Activated CD4-positive, alpha-beta memory T cell treated with anti-CD3 and anti-CD28 coated beads for 36 hours (primary cell): ENCODE results near the gene IER3IP1. TPM values are rescaled to one million over a fixed set of nuclear protein-coding genes. Genes with fewer than 3 reads are reported as not detected.
A peak's percentile ranks its signal among the peaks of the same experiment; 100 is the strongest.
"Not testable (repeated sequence)": the region's sequence is repeated elsewhere in the genome, so short reads cannot be mapped to it uniquely, and the experiment has no call there.

Experiments
- CTCF ChIA-PET: fragments of 350-600 bp; sonication (Branson Sonifier 250); formaldehyde crosslinking; loops from one replicate; lab custom pipeline; 2021; ENCODE audit warnings: antibody characterized with exemption, inconsistent platforms; lab: Charles Lee
- POLR2A ChIA-PET: fragments of 350-600 bp; sonication (Branson Sonifier 250); formaldehyde crosslinking; loops from one replicate; lab custom pipeline; 2021; ENCODE audit warnings: antibody characterized with exemption; lab: Charles Lee
- DNase-seq: peaks from one replicate; pipeline ENCODE4 v3.0.0-alpha.2; 2020
- H3K27ac Mint-ChIP-seq: one replicate; pipeline ENCODE4 v1.8.0; 2021; ENCODE audit warnings: mixed read lengths
- H3K27me3 Mint-ChIP-seq: one replicate; pipeline ENCODE4 v1.8.0; 2021; ENCODE audit warnings: mixed read lengths
- H3K36me3 Mint-ChIP-seq: one replicate; pipeline ENCODE4 v1.8.0; 2021; ENCODE audit warnings: mixed read lengths
- H3K4me1 Mint-ChIP-seq: one replicate; pipeline ENCODE4 v1.8.0; 2021; ENCODE audit warnings: low read depth, mixed read lengths
- H3K4me3 Mint-ChIP-seq: one replicate; pipeline ENCODE4 v1.8.0; 2021; ENCODE audit warnings: mild to moderate bottlenecking, mixed read lengths
- H3K9me3 Mint-ChIP-seq: one replicate; pipeline ENCODE4 v1.8.0; 2021; ENCODE audit warnings: mixed read lengths
- intact Hi-C: fragments of 100-400 bp; cut with micrococcal nuclease; formaldehyde crosslinking; loops from one replicate; pipeline ENCODE4 v1.15.1; 2023
- total RNA-seq, 2 experiments: library from RNA; stranded (reverse); gene quantifications; one replicate each; pipeline ENCODE4 v1.2.3, GENCODE V29; 2021

The IER3IP1 gene, protein sequence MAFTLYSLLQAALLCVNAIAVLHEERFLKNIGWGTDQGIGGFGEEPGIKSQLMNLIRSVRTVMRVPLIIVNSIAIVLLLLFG
- total RNA-seq, result 10 to 100 TPM; 10.9 to 11.0 TPM

DNA sequence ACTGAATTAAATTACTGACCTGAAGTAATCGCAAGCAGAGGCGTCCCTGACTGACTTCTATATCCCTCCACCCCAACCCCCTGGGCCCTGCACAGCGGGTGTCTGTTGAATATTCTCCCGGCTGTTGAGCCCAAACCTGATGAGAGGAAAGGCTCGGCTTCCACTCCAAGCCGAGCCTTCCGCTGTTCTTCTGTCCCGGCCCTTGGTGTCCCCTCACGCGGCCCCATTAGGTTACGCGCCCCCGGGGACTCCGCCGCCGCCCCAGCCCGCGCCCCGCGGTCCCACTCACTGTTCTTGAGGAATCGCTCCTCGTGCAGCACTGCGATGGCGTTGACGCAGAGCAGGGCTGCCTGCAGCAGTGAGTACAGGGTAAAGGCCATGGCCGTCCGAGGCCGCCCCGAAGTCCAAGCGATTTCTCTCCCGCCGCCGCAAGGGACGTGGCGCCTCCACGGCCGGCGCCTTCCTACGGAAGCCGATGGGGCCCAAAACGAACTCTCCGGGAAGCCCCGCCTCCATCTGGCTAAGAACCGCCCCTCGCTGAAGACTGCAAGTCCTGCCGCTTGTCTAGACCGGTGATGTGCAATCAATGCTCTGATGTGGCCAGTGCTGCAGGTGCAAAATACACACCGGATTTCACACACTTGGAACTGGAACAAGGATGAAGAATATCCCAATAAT, at the start of gene IER3IP1:
TSS of gene IER3IP1 (minus strand) at position 467 of the 678 bp plus-strand sequence. CDS start at position 380, 87 bp downstream.
- Mint-ChIP-seq H3K4me1 (peaks cover 2% of the 10 kb centered on the region), H3K4me3 (no peak within 1 kb of the TSS), H3K36me3 (no peaks in the 10 kb centered on the region), H3K27me3 (no peaks in the 10 kb centered on the region), H3K9me3 (no peaks in the 10 kb centered on the region), H3K27ac (peak within 1 kb of the TSS; percentile 66)
- CTCF ChIA-PET, result no interaction called here
- DNase-seq, result peak; percentile 94
- POLR2A ChIA-PET, result no interaction called here
- intact Hi-C loops, result loop anchor here (1.0 to 10.0 kb wide), 3 partner anchors 26 to 261 kb away; partner anchors contain the start of genes HDHD2, KATNAL2 and PIAS2

DNA sequence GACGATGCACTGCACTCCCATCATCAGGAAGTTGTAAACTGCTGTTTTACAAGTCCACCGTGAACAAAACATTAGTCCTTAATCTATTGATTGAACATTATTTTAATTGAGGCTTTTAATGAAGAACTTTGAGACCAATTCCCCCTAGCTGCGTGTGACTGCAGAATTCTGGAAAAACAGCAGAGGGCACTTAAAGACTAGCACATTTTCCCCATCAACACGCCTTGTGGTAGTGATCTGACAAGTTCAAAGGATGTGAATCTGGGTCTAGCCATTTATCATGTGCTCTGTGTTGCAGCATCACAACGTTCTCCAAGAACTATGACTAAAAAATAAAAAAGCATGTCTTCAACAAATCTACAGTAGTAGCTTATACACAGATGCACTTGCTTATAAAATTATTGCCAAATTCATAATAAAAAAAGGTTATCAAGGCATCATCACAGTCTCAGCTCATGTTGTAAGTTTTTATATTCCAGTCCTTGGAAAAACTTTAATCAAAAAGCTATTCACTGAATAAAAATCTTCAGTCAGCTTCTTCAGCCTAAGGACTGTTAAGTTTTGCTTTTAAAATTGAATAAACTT, 39.5 kb upstream of the IER3IP1 start:
- H3K4me1 Mint-ChIP-seq, result no peaks in the 10 kb centered on the region
- intact Hi-C loops, result loop anchor here (1.0 kb wide), 1 partner anchor 534 kb away; no protein-coding TSS in a partner anchor
- H3K4me3 Mint-ChIP-seq, result no peak overlapping the region
- peak; percentile 26 for DNase-seq
- no peaks in the 10 kb centered on the region for H3K36me3 Mint-ChIP-seq
- H3K9me3 Mint-ChIP-seq, result no peaks in the 10 kb centered on the region
- peaks cover 27% of the 10 kb centered on the region for H3K27me3 Mint-ChIP-seq
- ChIA-PET CTCF (interaction anchor here (0.7 to 3.5 kb wide), 11 partner anchors 12 to 540 kb away, joined by 3 to 26 read pairs (median 4); no protein-coding TSS in a partner anchor), POLR2A (no interaction called here)
- no peak overlapping the region for H3K27ac Mint-ChIP-seq

DNA sequence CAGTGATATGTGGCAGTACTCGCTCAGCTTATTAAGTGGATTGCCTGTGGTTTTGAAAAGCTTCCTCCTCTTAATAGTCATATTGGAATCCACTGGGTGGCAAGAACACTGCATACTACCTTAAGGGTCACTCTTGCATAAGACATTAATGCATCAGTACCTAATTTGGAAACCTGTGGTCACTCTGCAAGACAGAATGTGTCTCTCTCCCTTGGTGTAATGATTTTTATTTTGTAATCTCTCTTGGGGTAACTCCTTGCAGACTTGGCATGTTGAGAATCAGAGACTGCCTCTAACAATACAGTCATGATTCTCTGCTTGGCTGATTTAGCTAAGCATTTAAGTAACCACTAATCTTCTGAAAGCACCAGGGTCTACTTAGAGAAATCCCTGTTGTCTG, 33.0 kb upstream of the IER3IP1 start:
- Mint-ChIP-seq H3K9me3 (no peaks in the 10 kb centered on the region), H3K27me3 (peaks cover 27% of the 10 kb centered on the region), H3K36me3 (no peaks in the 10 kb centered on the region), H3K4me1 (no peaks in the 10 kb centered on the region), H3K4me3 (no peak overlapping the region), H3K27ac (no peak overlapping the region)
- intact Hi-C loops, result no loop called here
- no peak for DNase-seq
- CTCF ChIA-PET, result no interaction called here
- POLR2A ChIA-PET, result interaction anchor here (0.5 to 0.6 kb wide), 2 partner anchors 26 to 829 kb away, joined by 3 read pairs; no protein-coding TSS in a partner anchor

DNA sequence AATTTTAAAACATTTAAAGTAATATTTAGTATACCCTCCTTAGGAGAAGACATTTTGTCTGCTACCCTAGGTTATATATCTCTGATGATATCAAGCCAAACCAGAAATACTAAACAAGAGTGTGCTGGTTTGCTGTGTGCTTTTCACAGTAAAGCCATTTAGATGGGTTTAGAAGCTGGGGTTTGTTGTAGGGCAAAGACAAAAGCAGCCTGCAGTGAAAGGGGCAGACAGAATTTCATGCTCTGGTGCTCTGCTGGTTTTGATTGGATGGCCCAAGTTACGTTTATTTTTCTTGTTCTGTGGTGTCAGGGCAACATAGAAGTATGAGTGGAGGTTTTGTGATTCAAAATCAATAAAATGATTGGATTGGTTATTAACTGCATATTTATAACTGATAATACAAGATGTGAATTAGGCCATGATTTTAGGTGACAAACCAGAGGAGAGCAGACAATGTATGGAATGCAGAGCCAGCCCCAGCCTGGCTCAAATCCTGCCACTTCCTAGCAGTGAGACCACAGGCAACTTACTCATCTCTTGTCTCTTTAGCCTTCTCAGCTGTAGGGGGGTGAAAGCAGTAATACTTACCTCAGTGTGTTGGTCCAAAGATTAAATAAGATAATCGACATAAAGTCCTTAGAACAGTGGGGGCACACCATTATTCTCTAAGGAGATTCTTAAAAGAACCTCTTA, 30.9 kb upstream of the IER3IP1 start:
- ChIA-PET POLR2A (no interaction called here), CTCF (no interaction called here)
- H3K27ac Mint-ChIP-seq, result no peak overlapping the region
- H3K4me3 Mint-ChIP-seq, result no peak overlapping the region
- no peaks in the 10 kb centered on the region for H3K36me3 Mint-ChIP-seq
- H3K27me3 Mint-ChIP-seq, result peaks cover 18% of the 10 kb centered on the region
- H3K4me1 Mint-ChIP-seq, result no peaks in the 10 kb centered on the region
- DNase-seq, result no peak
- H3K9me3 Mint-ChIP-seq, result no peaks in the 10 kb centered on the region
- intact Hi-C loops, result no loop called here

DNA sequence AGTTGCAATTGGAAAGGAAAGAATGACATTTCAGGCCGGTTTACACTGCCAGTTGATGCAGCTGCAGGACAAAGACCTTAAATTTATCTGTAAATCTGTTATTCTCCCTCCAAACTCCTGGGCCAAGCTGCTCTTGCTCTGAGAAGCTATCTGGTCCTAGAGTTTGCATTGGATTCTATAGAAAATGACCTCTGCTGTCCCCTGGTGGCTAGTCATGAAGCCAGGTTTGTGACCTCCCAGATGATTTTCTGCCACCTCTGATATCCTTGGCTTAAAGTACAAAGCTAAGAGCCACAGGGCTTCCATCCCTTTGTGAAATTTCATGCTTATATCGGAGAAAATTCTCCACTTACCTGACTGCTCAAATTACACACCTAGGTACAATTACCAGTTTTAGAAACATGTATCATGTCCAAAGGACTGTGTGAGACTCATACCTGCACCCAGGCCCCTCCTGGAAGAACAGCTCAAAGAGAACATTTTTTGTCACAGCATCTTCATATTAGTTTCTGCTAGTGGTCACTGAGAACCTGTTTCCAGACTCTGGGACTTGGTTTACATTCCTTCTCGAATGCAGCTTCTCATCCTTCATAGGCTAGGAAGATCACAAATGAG, 28.9 kb upstream of the IER3IP1 start:
- no peak overlapping the region for H3K27ac Mint-ChIP-seq
- ChIA-PET CTCF (interaction anchor here (0.6 to 4.4 kb wide), 20 partner anchors 10 to 544 kb away, joined by 3 to 86 read pairs (median 4); partner anchors contain the start of gene HDHD2), POLR2A (no interaction called here)
- H3K4me1 Mint-ChIP-seq, result no peaks in the 10 kb centered on the region
- H3K36me3 Mint-ChIP-seq, result no peaks in the 10 kb centered on the region
- peak; percentile 45 for DNase-seq
- H3K9me3 Mint-ChIP-seq, result no peaks in the 10 kb centered on the region
- H3K4me3 Mint-ChIP-seq, result no peak overlapping the region
- H3K27me3 Mint-ChIP-seq, result peaks cover 12% of the 10 kb centered on the region
- intact Hi-C loops, result loop anchor here (1.0 kb wide), 2 partner anchors 105 to 155 kb away; no protein-coding TSS in a partner anchor

DNA sequence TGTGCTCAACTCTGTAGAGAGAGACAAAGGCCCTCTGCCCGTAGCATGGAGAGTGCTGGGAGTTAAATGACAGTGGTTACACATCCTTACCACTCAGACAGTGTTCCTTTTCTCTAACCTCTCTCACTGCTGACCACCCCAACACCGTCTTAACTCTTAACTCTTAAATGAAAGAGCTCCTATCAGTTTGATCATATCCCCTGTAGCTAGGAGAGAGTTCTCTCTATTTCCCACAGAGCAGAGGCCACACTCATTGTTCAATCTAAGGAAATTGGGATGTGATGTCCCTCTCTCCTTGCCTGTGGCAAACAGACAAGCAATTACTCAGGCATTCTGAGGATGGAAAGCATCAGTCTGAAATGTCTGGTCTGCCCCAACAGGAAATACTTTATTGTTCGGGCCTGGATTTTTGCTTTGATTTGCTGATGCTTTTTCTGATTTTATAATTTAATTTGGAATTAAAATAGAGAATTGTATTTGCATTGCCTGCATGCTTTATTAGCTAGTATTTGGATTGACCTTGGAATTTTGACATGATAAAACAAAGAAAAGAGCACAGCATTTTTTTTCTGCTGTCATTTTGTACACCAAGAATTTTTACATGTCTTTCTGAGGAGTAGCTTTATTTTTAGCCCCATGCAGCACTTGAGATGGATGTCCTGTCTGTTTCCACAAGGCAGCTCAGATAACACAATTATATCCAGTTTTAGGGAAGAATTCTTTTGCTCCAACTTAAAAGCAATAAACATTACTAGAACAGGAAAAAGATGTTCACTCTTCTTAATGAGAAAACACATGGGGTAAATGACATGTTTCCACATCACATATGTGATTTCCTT, 27.7 kb upstream of the IER3IP1 start:
- Mint-ChIP-seq H3K27me3 (peaks cover under 1% of the 10 kb centered on the region), H3K9me3 (no peaks in the 10 kb centered on the region), H3K4me1 (no peaks in the 10 kb centered on the region), H3K4me3 (no peak overlapping the region), H3K36me3 (no peaks in the 10 kb centered on the region), H3K27ac (no peak overlapping the region)
- no peak for DNase-seq
- ChIA-PET CTCF (interaction anchor here (0.6 to 4.4 kb wide), 16 partner anchors 10 to 545 kb away, joined by 3 to 86 read pairs (median 4); no protein-coding TSS in a partner anchor), POLR2A (interaction anchor here (0.6 kb wide), 1 partner anchor 47 kb away, joined by 3 read pairs; no protein-coding TSS in a partner anchor)
- intact Hi-C loops, result no loop called here

DNA sequence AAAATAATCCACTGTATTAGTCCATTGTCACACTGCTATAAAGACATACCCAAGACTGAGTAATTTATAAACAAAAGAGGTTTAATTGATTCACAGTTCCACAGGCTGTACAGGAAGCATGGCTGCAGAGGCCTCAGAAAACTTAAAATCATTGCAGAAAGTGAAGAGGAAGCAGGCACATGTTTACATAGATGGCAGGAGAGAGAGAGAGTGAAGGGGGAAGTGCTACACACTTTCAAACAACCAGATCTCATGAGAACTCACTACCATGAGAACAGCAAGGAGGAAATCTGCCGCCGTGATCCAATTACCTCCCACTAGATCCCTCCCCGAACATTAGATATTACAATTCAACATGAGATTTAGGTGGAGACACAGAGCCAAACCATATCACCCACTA, 19.8 kb upstream of the IER3IP1 start:
- H3K4me1 Mint-ChIP-seq, POLR2A ChIA-PET, H3K36me3 Mint-ChIP-seq, intact Hi-C loops, H3K4me3 Mint-ChIP-seq, H3K27ac Mint-ChIP-seq, DNase-seq, H3K9me3 Mint-ChIP-seq: not testable (repeated sequence)
- CTCF ChIA-PET, result interaction anchor here (0.7 kb wide), 1 partner anchor 275 kb away, joined by 3 read pairs; no protein-coding TSS in a partner anchor
- peaks cover 18% of the 10 kb centered on the region for H3K27me3 Mint-ChIP-seq

DNA sequence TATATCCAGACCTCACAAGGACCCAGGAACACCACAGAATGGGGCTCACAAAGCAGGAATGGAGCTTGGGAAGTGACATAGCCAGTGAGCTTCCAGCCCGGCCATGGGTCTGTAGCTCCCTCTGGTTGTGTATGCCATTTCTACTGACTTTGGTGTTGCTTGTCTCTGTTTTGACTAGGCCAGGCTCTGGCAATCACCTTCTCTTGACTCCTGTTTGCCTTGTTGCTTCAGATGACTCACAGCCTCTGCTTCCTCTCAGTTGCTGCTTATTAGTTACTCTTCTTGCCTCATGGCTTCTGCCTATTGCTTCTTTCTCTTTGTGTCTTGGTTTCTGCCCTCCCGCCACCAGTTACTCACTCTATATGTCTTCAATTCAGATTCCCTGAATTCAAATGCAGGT, 15.8 kb upstream of the IER3IP1 start:
- POLR2A ChIA-PET, result no interaction called here
- Mint-ChIP-seq H3K27me3 (peaks cover 24% of the 10 kb centered on the region), H3K4me1 (no peaks in the 10 kb centered on the region), H3K9me3 (no peaks in the 10 kb centered on the region), H3K27ac (no peak overlapping the region), H3K4me3 (no peak overlapping the region), H3K36me3 (no peaks in the 10 kb centered on the region)
- no peak for DNase-seq
- intact Hi-C loops, result no loop called here
- CTCF ChIA-PET, result no interaction called here

DNA sequence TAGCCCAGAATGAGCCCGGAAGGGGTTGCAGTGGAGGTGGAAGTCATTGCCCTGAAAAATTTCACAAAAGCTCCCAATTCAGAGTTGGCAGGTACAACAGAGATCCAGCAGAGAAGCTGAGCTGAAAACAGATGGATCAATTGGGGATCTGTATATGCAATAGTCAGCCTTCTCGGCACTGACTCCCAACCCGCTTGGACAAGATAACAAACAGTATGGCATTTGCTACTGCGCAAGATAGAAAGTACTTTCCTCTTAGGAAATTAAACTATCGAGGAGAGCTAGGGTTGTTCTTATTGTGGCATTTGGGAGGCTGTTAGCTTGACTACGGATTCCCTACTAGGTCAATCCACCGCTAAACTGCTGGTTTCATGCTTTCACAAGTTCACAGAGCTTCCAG, 11.6 kb upstream of the IER3IP1 start:
- no peaks in the 10 kb centered on the region for H3K4me1 Mint-ChIP-seq
- no peak overlapping the region for H3K4me3 Mint-ChIP-seq
- peaks cover 15% of the 10 kb centered on the region for H3K27me3 Mint-ChIP-seq
- DNase-seq, result no peak
- intact Hi-C loops, result no loop called here
- CTCF ChIA-PET, result no interaction called here
- H3K9me3 Mint-ChIP-seq, result peaks cover 20% of the 10 kb centered on the region
- no peak overlapping the region for H3K27ac Mint-ChIP-seq
- POLR2A ChIA-PET, result no interaction called here
- peaks cover 8% of the 10 kb centered on the region for H3K36me3 Mint-ChIP-seq

DNA sequence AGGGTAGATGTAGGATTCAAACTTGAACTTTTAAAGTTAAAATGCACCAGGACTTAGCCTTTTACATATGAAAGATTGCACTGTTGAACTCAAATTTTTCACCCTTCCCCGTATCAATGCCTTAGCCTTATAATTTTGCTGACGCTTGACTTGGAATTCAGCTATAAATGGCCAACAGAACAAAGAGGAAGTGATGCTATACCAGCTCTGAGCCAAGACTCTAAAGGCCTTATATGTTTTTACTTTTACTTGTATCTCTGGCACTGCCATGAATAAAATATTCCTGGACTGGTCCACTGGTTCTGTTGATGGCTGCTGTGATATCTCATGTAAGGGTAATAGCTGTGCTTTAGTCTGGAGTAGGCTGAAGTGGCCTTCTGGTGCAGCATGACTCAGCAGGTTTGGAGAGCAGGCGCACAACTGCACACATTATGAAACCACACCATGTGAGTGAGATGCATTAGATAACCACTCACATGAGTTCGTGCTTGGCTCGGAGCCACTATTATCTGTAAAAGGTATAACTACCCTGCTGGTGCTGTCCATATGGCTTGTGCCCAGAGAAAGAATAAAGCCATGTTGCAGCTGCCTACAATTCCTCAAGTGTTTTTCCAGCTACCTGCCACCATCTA, 8.4 kb upstream of the IER3IP1 start:
- CTCF ChIA-PET, result no interaction called here
- POLR2A ChIA-PET, result no interaction called here
- intact Hi-C loops, result no loop called here
- Mint-ChIP-seq H3K36me3 (peaks cover 8% of the 10 kb centered on the region), H3K27ac (no peak overlapping the region), H3K4me1 (no peaks in the 10 kb centered on the region), H3K4me3 (no peak overlapping the region), H3K9me3 (peaks cover 20% of the 10 kb centered on the region), H3K27me3 (peaks cover 10% of the 10 kb centered on the region)
- peak; percentile 14 for DNase-seq

DNA sequence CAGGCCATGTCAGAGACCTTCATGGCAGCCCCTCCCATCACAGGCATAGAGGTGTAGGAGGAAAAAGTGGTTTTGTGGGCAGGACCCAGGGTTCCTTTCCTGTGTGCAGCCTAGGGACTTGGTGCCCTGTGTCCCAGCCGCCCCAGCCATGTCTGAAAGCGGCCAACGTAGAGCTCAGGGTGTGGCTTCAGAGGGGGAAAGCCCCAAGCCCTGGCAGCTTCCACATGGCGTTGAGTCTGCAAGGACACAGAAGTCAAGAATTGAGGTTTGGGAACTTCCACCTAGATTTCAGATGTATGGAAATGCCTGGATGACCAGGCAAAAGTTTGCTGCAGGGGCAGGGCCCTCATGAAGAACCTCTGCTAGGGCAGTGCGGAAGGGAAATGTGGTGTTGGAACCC, 6.0 kb upstream of the IER3IP1 start:
- H3K4me3 Mint-ChIP-seq, H3K27me3 Mint-ChIP-seq, H3K27ac Mint-ChIP-seq, intact Hi-C loops, DNase-seq, H3K36me3 Mint-ChIP-seq, CTCF ChIA-PET, POLR2A ChIA-PET, H3K4me1 Mint-ChIP-seq: not testable (repeated sequence)
- peaks cover 20% of the 10 kb centered on the region for H3K9me3 Mint-ChIP-seq
